Measurements from ENCODE around the gene FCRL6.

FCRL6 gene

GRCh38 chr1:159831412-159832141 is 29.4 kb downstream of the FCRL6 start:
- no peak for DNase-seq
- intact Hi-C loops (cut with DNase I), result no loop called here

GRCh38 chr1:159832309-159832708 is 30.1 kb downstream of the FCRL6 start:
- intact Hi-C loops (cut with DNase I), result no loop called here

GRCh38 chr1:159835356-159835755 is 33.2 kb downstream of the FCRL6 start:
- intact Hi-C loops (cut with DNase I), result no loop called here
- no peak for DNase-seq

More at GRCh38 chr1:159832309-159832708, 30.1 kb downstream of the FCRL6 start:
- no peak for DNase-seq

GRCh38 chr1:159835862-159836525 is 33.8 kb downstream of the FCRL6 start:
- DNase-seq, result no peak
- intact Hi-C loops (cut with DNase I), result no loop called here

GRCh38 chr1:159838715-159839114 is 36.6 kb downstream of the FCRL6 start:
- no peak for DNase-seq
- intact Hi-C loops (cut with DNase I), result no loop called here

- no peak for DNase-seq
- intact Hi-C loops (cut with DNase I), result no loop called here
Observed at GRCh38 chr1:159839116-159839849, 37.1 kb downstream of the FCRL6 start.

GRCh38 chr1:159841749-159842148 is 39.6 kb downstream of the FCRL6 start:
- no peak for DNase-seq

GRCh38 chr1:159843459-159843858 is 41.3 kb downstream of the FCRL6 start:
- intact Hi-C loops (cut with DNase I), result no loop called here
- DNase-seq, result no peak

More at GRCh38 chr1:159841749-159842148, 39.6 kb downstream of the FCRL6 start:
- intact Hi-C loops (cut with DNase I), result no loop called here

GRCh38 chr1:159845751-159846629 is 43.8 kb downstream of the FCRL6 start:
- DNase-seq, result no peak
- intact Hi-C loops (cut with DNase I), result no loop called here

- intact Hi-C loops (cut with DNase I), result no loop called here
- no peak for DNase-seq
Observed at GRCh38 chr1:159847231-159847630, 45.1 kb downstream of the FCRL6 start.

GRCh38 chr1:159848326-159848725 is 46.2 kb downstream of the FCRL6 start:
- intact Hi-C loops (cut with DNase I), result no loop called here
- no peak for DNase-seq

- intact Hi-C loops (cut with DNase I), result loop anchor here (5.0 kb wide), 1 partner anchor 52 kb away; no protein-coding TSS in a partner anchor
- no peak for DNase-seq
Observed at GRCh38 chr1:159849626-159850366, 47.6 kb downstream of the FCRL6 start.

GRCh38 chr1:159851407-159851806 is 49.2 kb downstream of the FCRL6 start:
- DNase-seq, result no peak
- intact Hi-C loops (cut with DNase I), result loop anchor here (5.0 kb wide), 1 partner anchor 54 kb away; no protein-coding TSS in a partner anchor

GRCh38 chr1:159853417-159854115 is 51.4 kb downstream of the FCRL6 start:
- no peak for DNase-seq
- intact Hi-C loops (cut with DNase I), result loop anchor here (1.0 to 5.0 kb wide), 2 partner anchors 56 to 73 kb away; partner anchors contain the start of gene DUSP23

GRCh38 chr1:159854116-159854692 is 52.0 kb downstream of the FCRL6 start:
- DNase-seq, result peak; percentile 38 to 93 (median 64)
- intact Hi-C loops (cut with DNase I), result loop anchor here (1.0 to 5.0 kb wide), 2 partner anchors 57 to 74 kb away; partner anchors contain the start of gene DUSP23

- peak; percentile 48 to 97 (median 80) for DNase-seq
- intact Hi-C loops (cut with DNase I), result loop anchor here (1.0 to 5.0 kb wide), 2 partner anchors 57 to 74 kb away; partner anchors contain the start of gene DUSP23
Observed at GRCh38 chr1:159854693-159855192, 52.6 kb downstream of the FCRL6 start.

GRCh38 chr1:159855709-159856108 is 53.5 kb downstream of the FCRL6 start:
- no peak for DNase-seq
- intact Hi-C loops (cut with DNase I), result no loop called here

GRCh38 chr1:159856576-159856975 is 54.4 kb downstream of the FCRL6 start:
- intact Hi-C loops (cut with DNase I), result no loop called here
- no peak for DNase-seq

Data from posterior cingulate gyrus (tissue), 11 donors.